ENCODE results near the gene PAK4.

Gene PAK4

GRCh38 chr19:39206122-39206521 lies 80.5 kb downstream of the PAK4 start:
- no peak overlapping the region for H3K4me3 ChIP-seq (ENCODE audit: insufficient read depth, low read length, poor library complexity, severe bottlenecking)
- no peak overlapping the region for H3K27ac ChIP-seq (ENCODE audit: low read depth, low read length)
- H3K9me3 ChIP-seq (ENCODE audit: insufficient read depth, low read length) = no peaks in the 10 kb centered on the region
- H3F3A ChIP-seq (ENCODE audit: insufficient read depth) = no peaks in the 10 kb centered on the region
- no peak for TF ChIP-seq EZH2phosphoT487 (conservative IDR thresholded peaks at IDR 0.05; ENCODE audit: low read length)
- no peak for TF ChIP-seq CTCF (IDR thresholded peaks at IDR 0.05; ENCODE audit: insufficient read depth, low read length, poor library complexity, severe bottlenecking)
- no peaks in the 10 kb centered on the region for H3K79me2 ChIP-seq (ENCODE audit: insufficient read depth, low read length)
- H3K9me2 ChIP-seq (replicated peaks; ENCODE audit: insufficient read depth, low read length) = no peaks in the 10 kb centered on the region
- H3K27me3 ChIP-seq (ENCODE audit: low read length) = no peaks in the 10 kb centered on the region
- no peaks in the 10 kb centered on the region for H3K36me3 ChIP-seq (ENCODE audit: low read length)
- H3K4me2 ChIP-seq (ENCODE audit: low read depth, low read length, poor library complexity, severe bottlenecking) = no peak overlapping the region
- H2AFZ ChIP-seq (ENCODE audit: low read depth, low read length, severe bottlenecking) = no peak overlapping the region
- no peaks in the 10 kb centered on the region for H4K20me1 ChIP-seq (ENCODE audit: low read depth, low read length)
- no peak overlapping the region for H3K9ac ChIP-seq (ENCODE audit: low read length)

- Histone ChIP-seq H3K4me3 (ENCODE audit: insufficient read depth, low read length, poor library complexity, severe bottlenecking) (no peak overlapping the region), H2AFZ (ENCODE audit: low read depth, low read length, severe bottlenecking) (no peak overlapping the region), H3K36me3 (ENCODE audit: low read length) (no peaks in the 10 kb centered on the region), H3K9me2 (replicated peaks; ENCODE audit: insufficient read depth, low read length) (no peaks in the 10 kb centered on the region), H4K20me1 (ENCODE audit: low read depth, low read length) (no peaks in the 10 kb centered on the region), H3K79me2 (ENCODE audit: insufficient read depth, low read length) (no peaks in the 10 kb centered on the region), H3K4me2 (ENCODE audit: low read depth, low read length, poor library complexity, severe bottlenecking) (no peak overlapping the region), H3K27ac (ENCODE audit: low read depth, low read length) (no peak overlapping the region), H3F3A (ENCODE audit: insufficient read depth) (no peaks in the 10 kb centered on the region), H3K9ac (ENCODE audit: low read length) (no peak overlapping the region), H3K9me3 (ENCODE audit: insufficient read depth, low read length) (no peaks in the 10 kb centered on the region), H3K27me3 (ENCODE audit: low read length) (no peaks in the 10 kb centered on the region)
- no peak for TF ChIP-seq EZH2phosphoT487 (conservative IDR thresholded peaks at IDR 0.05; ENCODE audit: low read length)
- no peak for TF ChIP-seq CTCF (IDR thresholded peaks at IDR 0.05; ENCODE audit: insufficient read depth, low read length, poor library complexity, severe bottlenecking)
Observed at GRCh38 chr19:39207293-39207836, 81.8 kb downstream of the PAK4 start.

- no peaks in the 10 kb centered on the region for H3K9me3 ChIP-seq (ENCODE audit: insufficient read depth, low read length)
- no peak overlapping the region for H3K4me3 ChIP-seq (ENCODE audit: insufficient read depth, low read length, poor library complexity, severe bottlenecking)
- no peak overlapping the region for H3K4me2 ChIP-seq (ENCODE audit: low read depth, low read length, poor library complexity, severe bottlenecking)
- no peaks in the 10 kb centered on the region for H3K36me3 ChIP-seq (ENCODE audit: low read length)
- H2AFZ ChIP-seq (ENCODE audit: low read depth, low read length, severe bottlenecking) = no peak overlapping the region
- no peak overlapping the region for H3K9ac ChIP-seq (ENCODE audit: low read length)
- no peak overlapping the region for H3K27ac ChIP-seq (ENCODE audit: low read depth, low read length)
- H4K20me1 ChIP-seq (ENCODE audit: low read depth, low read length) = no peaks in the 10 kb centered on the region
- TF ChIP-seq CTCF (IDR thresholded peaks at IDR 0.05; ENCODE audit: insufficient read depth, low read length, poor library complexity, severe bottlenecking) (no peak), EZH2phosphoT487 (conservative IDR thresholded peaks at IDR 0.05; ENCODE audit: low read length) (no peak)
- no peaks in the 10 kb centered on the region for H3F3A ChIP-seq (ENCODE audit: insufficient read depth)
- H3K9me2 ChIP-seq (replicated peaks; ENCODE audit: insufficient read depth, low read length) = no peaks in the 10 kb centered on the region
- H3K27me3 ChIP-seq (ENCODE audit: low read length) = no peaks in the 10 kb centered on the region
- no peaks in the 10 kb centered on the region for H3K79me2 ChIP-seq (ENCODE audit: insufficient read depth, low read length)
Observed at GRCh38 chr19:39208175-39208795, 82.7 kb downstream of the PAK4 start.

All from SU-DHL-6 (cell line).